NCI-H146 treated with DMSO at 0.1 percent for 48 hours (cell line): ENCODE data around the gene FKBP1A.

Experiments used
- DNase-seq: peaks from one replicate; lab custom pipeline; 2025; ENCODE audit not compliant: unreplicated experiment; lab: John Stamatoyannopoulos, UW

Gene FKBP1A

DNA sequence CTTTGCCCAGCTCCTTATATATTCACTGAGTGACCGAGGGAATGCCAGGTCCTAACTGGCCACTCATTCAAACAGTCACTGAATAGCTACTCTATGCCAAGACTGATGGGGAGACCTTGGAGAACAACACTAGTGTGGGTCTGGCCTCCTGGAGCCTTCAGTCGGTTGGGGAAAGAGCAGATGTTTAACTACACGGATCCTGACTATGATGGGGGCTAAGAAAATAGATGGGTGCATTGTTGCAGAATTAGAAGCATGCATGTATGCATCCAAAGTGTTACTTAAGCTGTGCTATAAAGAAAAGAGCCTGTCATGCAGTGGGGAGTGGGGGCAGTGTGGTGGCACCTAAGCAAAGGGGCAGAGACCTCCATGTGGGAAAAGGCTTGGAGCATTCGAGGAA, 6.5 kb downstream of the FKBP1A start:
- DNase-seq, result no peak

GRCh38 chr20:1383623-1384404, 9.0 kb downstream of the FKBP1A start:
- DNase-seq, result peak; percentile 89

GRCh38 chr20:1382670-1383069, 10.2 kb downstream of the FKBP1A start:
- DNase-seq, result no peak

DNA sequence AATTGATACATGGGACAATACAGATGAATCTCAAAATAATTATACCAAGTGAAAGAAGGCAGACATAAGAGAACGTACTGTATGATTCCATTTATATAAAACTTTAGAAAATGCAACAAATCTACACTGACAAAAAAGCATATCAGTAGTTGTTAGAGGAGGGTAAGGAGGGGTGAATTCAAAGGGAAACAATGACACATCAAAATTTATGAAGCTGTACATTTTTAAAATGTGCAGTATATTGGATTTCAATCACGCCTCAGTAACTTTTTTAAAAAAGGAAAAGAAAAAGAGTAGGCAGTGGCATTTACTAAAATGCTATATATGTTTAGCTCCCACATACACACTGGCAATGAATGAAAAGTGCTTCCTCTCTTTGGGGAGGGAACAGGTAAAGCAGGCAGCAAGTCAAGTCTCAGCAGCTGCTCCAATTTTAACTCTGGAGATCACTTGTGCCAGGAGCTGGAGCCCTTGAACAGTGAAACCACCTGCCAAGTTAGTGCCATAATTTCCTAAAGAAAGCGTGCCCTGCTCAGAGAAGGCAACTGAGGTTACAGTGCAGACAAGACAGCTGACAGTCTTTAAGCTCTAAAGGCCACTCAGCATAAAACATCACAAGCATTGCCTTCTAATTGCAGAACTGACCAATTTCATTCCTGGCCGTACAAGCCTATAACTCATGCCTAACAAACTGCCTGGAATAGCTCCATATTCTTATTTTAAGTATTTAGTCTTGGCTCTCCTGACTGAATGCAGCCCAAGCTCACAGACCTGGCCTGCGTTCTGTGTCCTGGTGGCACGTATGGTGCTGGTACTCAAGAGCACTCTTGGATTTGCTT, 10.9 kb downstream of the FKBP1A start:
- no peak for DNase-seq

- no peak for DNase-seq
Measured at GRCh38 chr20:1378735-1379125, 14.1 kb downstream of the FKBP1A start.

DNA sequence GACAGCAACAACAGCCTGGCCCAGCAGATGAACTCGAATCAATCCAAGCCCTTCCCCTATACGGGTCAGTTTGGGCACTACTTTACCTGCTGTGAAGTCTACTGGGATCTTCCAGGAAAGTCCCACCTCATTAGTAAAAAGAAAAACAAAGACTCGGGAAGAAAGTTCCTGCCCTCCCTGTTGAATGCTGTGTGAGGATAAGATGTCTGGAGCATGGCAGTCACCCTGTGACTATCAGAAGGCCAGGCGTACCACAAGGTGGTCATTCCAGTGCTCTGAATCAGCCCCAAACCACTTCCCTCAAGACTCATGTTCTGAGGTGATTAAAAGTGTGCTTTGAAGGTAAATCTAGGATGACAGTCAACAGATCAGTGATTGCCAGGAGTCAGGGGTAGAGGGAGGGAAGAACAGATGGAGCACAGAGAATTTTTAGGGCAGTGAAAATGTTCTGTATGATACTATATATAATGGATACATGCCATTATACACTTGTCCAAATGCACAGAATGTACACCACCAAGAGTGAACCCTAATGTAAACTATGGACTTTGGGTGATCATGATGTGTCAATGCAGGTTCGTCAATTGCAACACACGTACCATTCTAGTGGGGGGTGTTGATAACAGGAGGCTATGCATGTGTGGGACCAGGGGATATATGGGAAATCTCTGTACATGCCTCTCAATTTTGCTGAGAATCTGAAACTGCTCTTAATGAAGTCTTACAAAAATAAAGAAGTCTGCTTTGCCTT, 14.7 kb downstream of the FKBP1A start:
- DNase-seq, result no peak

- DNase-seq, result no peak
Measured at GRCh38 chr20:1377341-1377871, 15.4 kb downstream of the FKBP1A start.

- no peak for DNase-seq
Measured at GRCh38 chr20:1376408-1377270, 16.2 kb downstream of the FKBP1A start.

DNA sequence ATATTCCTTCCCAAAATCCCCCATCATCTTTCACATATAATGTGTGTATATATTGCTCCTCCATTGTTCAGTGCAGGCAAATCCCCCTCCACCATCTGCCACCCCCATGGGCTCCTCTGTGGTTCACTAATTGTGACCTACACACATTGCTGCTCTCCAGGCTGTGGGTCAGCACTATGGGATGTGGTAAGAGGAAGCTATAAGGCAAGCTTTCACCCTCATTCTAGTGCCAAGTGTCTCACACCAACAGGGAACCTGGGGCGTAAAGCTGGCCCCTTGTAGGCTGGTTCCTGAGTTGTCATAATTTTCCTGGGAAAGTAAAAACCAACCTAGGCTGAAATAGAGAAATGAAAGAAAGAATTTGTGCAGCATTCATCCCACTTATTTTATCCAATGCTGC, 16.8 kb downstream of the FKBP1A start:
- no peak for DNase-seq

DNA sequence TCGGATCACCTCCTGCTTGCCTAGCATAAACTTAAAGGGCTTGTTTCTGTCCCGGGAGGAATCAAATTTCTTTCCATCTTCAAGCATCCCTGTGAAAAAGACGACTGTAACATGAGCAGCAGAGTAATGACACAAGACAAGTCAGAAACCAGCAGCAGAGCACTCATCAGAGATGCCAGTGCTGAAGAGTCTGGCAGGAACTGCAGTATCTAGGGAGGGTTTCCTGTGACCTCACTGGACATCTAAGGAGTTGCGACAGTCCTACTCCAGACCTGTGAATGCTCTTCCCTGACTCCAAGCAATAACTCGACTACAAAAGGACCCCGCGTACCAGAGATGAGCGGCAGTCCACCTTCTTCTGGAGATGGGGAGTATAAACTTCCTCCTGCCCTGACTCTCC, 17.3 kb downstream of the FKBP1A start:
- DNase-seq, result no peak

GRCh38 chr20:1374246-1374645, 18.6 kb downstream of the FKBP1A start:
- no peak for DNase-seq

DNA sequence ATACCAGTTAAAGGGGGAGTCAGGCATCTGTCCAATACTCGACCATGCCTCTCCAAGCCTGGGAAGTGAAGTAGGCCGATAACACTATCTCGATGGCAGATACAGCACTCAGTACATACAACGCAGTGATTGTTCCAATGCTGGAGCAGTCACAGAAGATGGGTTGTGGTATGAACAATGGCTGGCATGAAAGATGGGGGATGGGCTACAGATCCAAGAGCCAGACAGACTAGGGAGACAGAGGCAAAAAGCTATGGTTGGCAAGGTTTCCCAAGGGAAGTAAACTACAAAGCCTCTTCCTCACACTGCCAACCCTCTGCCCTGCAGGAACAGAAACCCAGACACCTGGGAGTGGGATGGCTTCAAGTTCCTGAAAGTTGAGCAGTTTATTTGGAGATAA, 19.2 kb downstream of the FKBP1A start:
- DNase-seq, result no peak

DNA sequence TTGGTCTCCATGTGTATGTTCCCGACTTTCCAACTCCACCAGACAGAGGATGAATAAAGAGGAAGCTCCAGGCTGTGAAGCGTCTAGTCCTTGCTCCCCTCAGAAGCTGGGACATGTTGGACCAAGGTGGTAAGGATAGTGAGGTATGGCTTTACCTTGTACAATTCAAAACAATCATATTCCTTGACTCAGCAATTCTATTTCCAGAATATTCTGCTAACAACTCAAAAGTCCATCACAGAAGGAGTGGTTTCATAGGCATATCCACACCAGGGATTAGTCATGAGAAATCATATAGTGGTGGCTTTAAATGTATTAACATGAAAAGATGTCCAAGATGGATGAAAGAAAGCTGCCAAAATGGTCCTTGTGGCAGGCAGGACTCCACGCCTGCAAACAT, 19.8 kb downstream of the FKBP1A start:
- no peak for DNase-seq

GRCh38 chr20:1371830-1372539, 20.9 kb downstream of the FKBP1A start:
- no peak for DNase-seq

DNA sequence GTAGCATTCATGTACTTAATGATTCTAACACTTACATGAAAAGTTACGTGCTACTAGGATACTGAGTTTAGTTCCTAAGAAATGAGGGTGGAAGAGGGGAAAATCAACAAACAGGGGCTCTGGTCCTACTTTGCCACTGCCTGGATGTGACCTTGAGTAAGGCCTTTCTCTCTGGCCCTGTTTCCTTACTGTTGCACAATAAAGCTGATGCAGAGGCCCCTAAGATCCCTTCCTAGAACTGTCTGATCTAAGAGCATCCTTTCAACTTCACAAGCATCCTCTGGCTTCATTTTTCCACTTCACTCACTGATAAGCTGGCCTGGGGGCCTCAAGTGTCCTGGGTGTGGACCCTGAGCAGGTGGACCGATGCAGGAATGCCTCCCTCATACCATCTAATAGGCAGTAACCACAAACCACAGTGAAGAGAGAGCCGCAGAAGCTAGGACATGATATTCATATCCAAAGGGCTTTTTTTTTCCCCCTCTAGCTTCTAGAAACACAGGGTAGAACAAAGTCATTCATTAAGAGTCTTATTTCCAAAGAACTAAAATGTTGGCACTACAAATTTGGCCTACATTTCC, 21.6 kb downstream of the FKBP1A start:
- DNase-seq, result no peak

GRCh38 chr20:1370548-1371110, 22.2 kb downstream of the FKBP1A start:
- DNase-seq, result no peak

DNA sequence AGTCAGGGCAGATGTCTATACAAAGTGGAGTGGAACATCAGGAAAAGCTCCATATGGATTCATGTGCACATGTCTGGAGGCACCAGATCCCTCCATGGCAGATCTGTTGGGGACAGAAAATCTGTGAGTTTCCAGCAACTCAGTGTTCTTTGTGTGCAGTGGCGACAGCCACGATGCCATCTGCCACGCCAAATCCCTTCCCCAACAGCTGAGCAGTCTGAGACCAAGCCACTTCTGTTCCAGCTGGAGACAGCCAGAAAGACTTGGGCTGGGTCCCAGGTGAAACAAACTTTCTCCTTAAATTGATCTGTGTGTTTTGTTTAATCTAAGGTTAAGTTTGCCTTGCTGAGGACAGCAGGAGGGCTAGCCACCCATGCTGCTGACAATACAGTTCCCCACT, 22.9 kb downstream of the FKBP1A start:
- no peak for DNase-seq

DNA sequence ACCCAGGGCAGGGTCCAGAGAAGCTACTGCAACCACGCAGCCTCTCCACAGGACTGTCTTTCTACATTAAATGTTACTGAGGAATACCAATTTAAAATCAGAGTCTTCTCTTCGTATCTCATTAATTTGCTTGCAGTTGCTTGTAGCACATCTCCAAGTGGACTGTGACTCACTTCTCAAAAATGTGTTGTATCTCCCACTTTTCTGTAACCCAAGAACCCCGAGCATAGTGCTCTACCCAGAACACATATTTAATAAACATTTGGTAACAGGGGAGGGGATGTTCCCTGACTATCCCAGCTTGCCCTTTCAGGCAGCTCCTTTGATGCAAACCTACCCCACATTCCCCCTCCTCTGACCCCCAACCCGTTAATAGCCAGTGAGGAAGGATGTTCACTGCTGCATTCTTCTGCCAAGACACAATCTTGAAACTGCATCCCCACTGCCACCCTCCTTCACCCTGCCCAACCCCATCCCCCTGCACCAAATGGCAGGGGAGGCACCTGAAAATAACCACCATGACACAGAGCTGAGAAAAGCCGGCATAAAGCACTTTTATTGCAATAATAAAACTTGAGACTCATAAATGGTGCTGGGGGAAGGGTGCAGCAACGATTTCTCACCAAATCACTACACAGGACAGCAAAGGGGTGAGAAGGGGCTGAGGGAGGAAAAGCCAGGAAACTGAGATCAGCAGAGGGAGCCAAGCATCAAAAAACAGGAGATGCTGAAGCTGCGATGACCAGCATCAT, 24.2 kb downstream of the FKBP1A start:
- no peak for DNase-seq
